Peyer's patch (tissue), 4 donors: ENCODE measurements around the gene RND3. TPM values are rescaled to one million over a fixed set of nuclear protein-coding genes. Genes with fewer than 3 reads are reported as not detected.

Experiments used
- DNase-seq, 3 donors: peaks; one replicate each; pipeline ENCODE4 v3.0.0-alpha.2; 2017 to 2019
- H3K27ac ChIP-seq, 4 donors: fragments of 200-600 bp; sonication (generic); one replicate each; pipeline ENCODE4 v1.5.1; 2016 to 2019
- H3K27me3 ChIP-seq, 2 donors: fragments of 200-600 bp; sonication (generic); one replicate each; pipeline ENCODE4 v1.5.1; 2019
- H3K36me3 ChIP-seq, 3 donors: fragments of 200-600 bp; sonication (generic); one replicate each; pipeline ENCODE4 v1.5.1; 2016 to 2019
- H3K4me1 ChIP-seq, 4 donors: fragments of 200-600 bp; sonication (generic); one replicate each; pipeline ENCODE4 v1.5.1; 2016 to 2019
- H3K4me3 ChIP-seq, 4 donors: fragments of 200-600 bp; sonication (generic); 1 replicate in 3 of 4; 2 replicates in 1 of 4; pipeline ENCODE4 v1.5.1; 2016 to 2019; ENCODE audit warnings: mild to moderate bottlenecking in 1 of 4
- H3K9me3 ChIP-seq, 4 donors: fragments of 200-600 bp; sonication (generic); one replicate each; pipeline ENCODE4 v1.5.1; 2016 to 2019; ENCODE audit warnings: mild to moderate bottlenecking in 1 of 4
- POLR2A ChIP-seq, 2 donors: fragments of 450-650 bp; IDR thresholded peaks; one replicate each; pipeline ENCODE4 v1.5.1; 2017; ENCODE audit warnings: antibody characterized with exemption in 2 of 2, mild to moderate bottlenecking in 2 of 2, moderate library complexity in 2 of 2
- total RNA-seq, 4 donors: library from RNA; depleted of rRNA; stranded (reverse); fragments of >200 nt; gene quantifications; one replicate each; pipeline ENCODE4 v1.1.0, GENCODE V29; 2016
- TF ChIP-seq, protein P1 (sequence below), 6 experiments: fragments of 450-650 bp in 4 of 6; fragments of 200-600 bp in 2 of 6; sonication (generic) in 1 of 6; IDR thresholded peaks; one replicate each; pipeline ENCODE4 v1.5.1; 2017 to 2019; ENCODE audit warnings: antibody characterized with exemption in 6 of 6, mild to moderate bottlenecking in 3 of 6, moderate library complexity in 1 of 6

RND3 gene
- total RNA-seq, 4 donors from 2014 or later, result 14.9 to 80.6 (median 46.7) TPM

DNA sequence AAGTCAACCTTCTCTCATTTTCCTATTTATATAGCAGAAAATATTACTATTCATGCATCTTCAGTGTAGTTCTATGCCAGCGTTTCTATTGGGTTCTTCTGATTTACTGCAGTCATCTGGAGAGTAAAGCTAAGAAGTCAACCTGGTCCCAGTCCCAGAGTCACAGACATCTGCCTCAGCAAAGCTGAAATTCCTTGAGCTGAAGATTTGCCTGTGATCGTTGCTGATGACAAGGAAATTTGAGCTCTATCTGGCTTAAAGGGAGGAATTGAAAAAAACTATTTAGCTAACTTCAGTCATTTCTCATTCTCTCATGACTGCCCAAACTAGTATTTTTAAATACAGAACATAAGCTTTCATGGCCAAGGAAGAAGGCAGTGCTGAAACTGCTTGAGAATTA is 45.7 kb downstream of the RND3 start:
- no peak for DNase-seq

DNA sequence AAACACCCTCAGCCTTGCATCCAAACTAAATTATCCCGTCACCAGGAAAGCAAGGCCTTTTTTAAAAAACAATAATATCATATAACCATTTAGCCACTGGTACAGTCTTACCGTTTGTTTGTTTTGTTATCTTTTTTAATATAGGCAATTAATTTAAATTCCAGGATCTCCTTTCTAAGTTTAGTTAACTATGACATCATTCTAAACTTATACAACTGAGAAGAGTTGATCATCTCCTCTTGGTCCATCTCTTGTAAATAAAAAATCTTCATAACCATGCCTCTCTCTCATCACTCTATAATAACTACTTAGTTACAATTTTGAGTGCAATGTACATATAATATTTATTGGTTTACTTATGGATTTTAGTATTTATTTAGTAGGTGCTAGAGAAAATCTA is 46.2 kb downstream of the RND3 start:
- no peak for DNase-seq
- no peak overlapping the region for H3K4me3 ChIP-seq
- H3K27me3 ChIP-seq, result no peaks in the 10 kb centered on the region
- no peaks in the 10 kb centered on the region for H3K4me1 ChIP-seq
- no peaks in the 10 kb centered on the region for H3K36me3 ChIP-seq
- no peak overlapping the region for H3K27ac ChIP-seq
- no peaks in the 10 kb centered on the region for H3K9me3 ChIP-seq
- TF ChIP-seq POLR2A (IDR thresholded peaks at IDR 0.05), result no peak
- TF ChIP-seq, protein P1, sequence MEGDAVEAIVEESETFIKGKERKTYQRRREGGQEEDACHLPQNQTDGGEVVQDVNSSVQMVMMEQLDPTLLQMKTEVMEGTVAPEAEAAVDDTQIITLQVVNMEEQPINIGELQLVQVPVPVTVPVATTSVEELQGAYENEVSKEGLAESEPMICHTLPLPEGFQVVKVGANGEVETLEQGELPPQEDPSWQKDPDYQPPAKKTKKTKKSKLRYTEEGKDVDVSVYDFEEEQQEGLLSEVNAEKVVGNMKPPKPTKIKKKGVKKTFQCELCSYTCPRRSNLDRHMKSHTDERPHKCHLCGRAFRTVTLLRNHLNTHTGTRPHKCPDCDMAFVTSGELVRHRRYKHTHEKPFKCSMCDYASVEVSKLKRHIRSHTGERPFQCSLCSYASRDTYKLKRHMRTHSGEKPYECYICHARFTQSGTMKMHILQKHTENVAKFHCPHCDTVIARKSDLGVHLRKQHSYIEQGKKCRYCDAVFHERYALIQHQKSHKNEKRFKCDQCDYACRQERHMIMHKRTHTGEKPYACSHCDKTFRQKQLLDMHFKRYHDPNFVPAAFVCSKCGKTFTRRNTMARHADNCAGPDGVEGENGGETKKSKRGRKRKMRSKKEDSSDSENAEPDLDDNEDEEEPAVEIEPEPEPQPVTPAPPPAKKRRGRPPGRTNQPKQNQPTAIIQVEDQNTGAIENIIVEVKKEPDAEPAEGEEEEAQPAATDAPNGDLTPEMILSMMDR (IDR thresholded peaks at IDR 0.05), result no peak

More for the DNA sequence above, 45.7 kb downstream of the RND3 start:
- H3K4me3 ChIP-seq, result no peak overlapping the region
- H3K36me3 ChIP-seq, result no peaks in the 10 kb centered on the region
- no peak for TF ChIP-seq POLR2A (IDR thresholded peaks at IDR 0.05)
- TF ChIP-seq, protein P1 (IDR thresholded peaks at IDR 0.05), result no peak
- no peaks in the 10 kb centered on the region for H3K27me3 ChIP-seq
- H3K4me1 ChIP-seq, result no peaks in the 10 kb centered on the region
- no peak overlapping the region for H3K27ac ChIP-seq
- H3K9me3 ChIP-seq, result no peaks in the 10 kb centered on the region

DNA sequence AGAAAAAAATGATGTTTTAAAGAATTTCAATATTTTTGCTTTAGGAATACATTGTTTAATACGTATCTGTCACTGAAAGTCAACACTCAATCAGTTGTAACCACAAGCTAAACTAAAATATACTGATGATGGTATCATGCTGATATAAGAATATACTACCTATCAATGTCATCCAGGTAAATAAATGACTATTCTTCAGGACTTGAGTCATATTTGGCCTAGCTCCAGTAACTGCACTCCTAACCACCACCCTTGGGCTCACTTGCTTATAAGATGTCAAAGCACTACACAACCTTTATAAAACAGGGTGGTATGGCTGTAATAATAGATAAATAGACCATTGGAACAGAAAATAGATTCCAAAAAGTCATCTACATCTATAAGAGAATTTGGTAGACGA is 48.8 kb downstream of the RND3 start:
- peaks cover 0 to 3% (median 0%) of the 10 kb centered on the region in 4 donors for H3K9me3 ChIP-seq
- no peaks in the 10 kb centered on the region for H3K4me1 ChIP-seq
- no peaks in the 10 kb centered on the region for H3K36me3 ChIP-seq
- TF ChIP-seq, protein P1 (IDR thresholded peaks at IDR 0.05), result no peak
- no peak for TF ChIP-seq POLR2A (IDR thresholded peaks at IDR 0.05)
- no peak for DNase-seq
- no peak overlapping the region for H3K4me3 ChIP-seq
- no peaks in the 10 kb centered on the region for H3K27me3 ChIP-seq
- no peak overlapping the region for H3K27ac ChIP-seq

DNA sequence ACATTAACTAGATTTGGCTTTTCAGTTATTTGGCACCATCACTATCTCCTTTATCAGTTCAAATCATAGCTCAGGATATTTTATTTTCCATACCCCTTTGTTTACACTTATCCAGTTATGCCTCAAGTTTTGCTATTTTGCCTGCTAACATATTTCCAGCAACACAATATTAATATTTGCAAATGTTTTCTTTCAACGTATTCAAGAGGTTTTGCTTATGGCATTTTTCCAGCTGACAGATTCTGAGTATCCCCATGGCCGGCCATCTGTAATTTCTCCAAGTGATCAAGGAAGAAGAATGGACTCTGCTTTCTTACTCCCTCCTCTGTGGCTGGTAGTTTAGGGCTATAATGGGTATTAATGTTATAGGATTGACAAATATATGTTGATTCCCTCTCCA is 49.4 kb downstream of the RND3 start:
- no peak overlapping the region for H3K4me3 ChIP-seq
- no peak overlapping the region for H3K27ac ChIP-seq
- no peak for DNase-seq
- TF ChIP-seq, protein P1 (IDR thresholded peaks at IDR 0.05), result no peak
- TF ChIP-seq POLR2A (IDR thresholded peaks at IDR 0.05), result no peak
- peaks cover 0 to 3% (median 0%) of the 10 kb centered on the region in 4 donors for H3K9me3 ChIP-seq
- H3K27me3 ChIP-seq, result no peaks in the 10 kb centered on the region
- H3K4me1 ChIP-seq, result no peaks in the 10 kb centered on the region
- H3K36me3 ChIP-seq, result no peaks in the 10 kb centered on the region

DNA sequence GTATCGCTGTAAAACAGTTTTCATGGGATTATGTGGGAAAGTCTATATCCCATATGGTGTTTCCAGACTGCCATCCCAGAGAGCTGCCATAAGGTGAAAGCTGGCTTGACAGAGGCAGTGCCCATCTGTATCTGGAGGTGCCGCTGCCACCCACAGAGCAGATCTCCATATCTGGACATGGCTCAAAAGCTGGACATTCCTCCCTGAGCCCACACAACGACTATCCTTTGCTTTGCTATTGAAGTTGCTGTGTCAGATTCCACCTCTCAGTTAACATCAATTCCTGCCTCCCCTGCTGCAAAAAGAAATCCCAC is 55.2 kb downstream of the RND3 start:
- Histone ChIP-seq H3K9me3 (peaks cover 0 to 3% (median 0%) of the 10 kb centered on the region in 4 donors), H3K4me3 (no peak overlapping the region), H3K27ac (no peak overlapping the region), H3K36me3 (no peaks in the 10 kb centered on the region), H3K27me3 (no peaks in the 10 kb centered on the region), H3K4me1 (no peaks in the 10 kb centered on the region)
- no peak for DNase-seq
- TF ChIP-seq POLR2A (IDR thresholded peaks at IDR 0.05), result no peak
- TF ChIP-seq, protein P1 (IDR thresholded peaks at IDR 0.05), result no peak
